ENCODE measurements around the gene HMGB1. TPM values are rescaled to one million over a fixed set of nuclear protein-coding genes. Genes with fewer than 3 reads are reported as not detected.

HMGB1 gene
- polyA plus RNA-seq, 2 of the 4 experiments (the other 2 are of a cell fraction): 353 to 641 TPM

DNA sequence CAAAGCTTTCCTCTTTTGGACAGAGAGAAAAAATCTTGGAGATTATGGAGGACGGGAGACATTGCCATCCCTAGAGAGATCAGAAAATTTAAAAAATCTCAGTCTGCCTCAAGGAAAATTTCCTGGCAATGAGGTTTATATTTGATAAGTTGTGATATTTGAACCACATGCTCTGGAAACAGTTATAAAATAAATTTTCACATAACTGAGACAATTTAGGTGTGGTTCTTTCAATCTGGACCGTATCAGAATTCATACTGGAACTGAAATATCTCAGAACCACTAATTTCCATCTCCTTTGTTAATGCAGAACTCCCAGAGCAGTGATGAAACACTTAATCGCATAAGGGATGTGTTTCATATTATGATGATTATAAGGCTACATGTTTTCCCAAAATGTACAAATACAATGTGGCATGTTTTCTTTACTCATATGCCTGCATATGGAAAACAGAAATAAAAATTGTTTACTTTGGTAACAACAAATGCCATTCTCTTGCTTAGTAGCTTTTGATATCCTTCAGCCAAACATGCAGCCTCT is 29.8 kb downstream of the HMGB1 start (continued):
- TF ChIP-seq RNF2 (IDR thresholded peaks at IDR 0.05; ENCODE audit: borderline replicate concordance, low read depth): no peak

DNA sequence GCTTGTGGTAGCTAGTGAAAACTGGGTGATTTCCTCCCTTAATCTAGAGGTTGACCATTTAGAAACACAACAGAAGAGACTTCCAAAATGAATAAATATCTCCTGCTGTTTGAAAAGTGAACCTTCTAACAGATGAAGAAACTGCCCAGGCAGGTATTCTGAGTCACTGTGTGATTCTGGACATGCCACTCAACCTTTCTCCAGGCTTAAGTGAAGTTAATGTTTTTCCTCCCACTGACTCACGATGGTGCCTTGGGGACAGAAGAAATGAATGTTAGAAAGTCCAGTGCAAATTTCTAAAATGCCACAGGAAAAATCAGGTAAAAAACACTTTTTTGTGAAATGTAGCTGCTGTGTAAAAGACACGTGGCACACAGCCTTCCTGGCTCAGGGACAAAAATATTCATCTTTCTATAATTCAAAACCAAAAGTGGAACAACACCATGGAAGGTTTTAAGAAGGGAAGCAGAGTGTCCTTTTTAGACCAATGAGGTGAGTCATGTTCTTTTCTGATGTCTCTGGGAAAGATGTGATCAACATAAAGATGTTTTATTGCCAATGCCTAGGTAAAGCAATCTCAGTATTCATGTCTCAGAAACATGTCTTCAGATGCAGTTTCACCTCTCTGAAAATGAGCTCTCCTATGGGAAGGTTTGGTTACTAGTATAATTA is 34.3 kb downstream of the HMGB1 start:
- peak in 1 of 2 experiments; percentile 18 for DNase-seq (ENCODE audit: low read depth in 1 of 2, low spot score in 1 of 2)
- Histone ChIP-seq H3K4me3 (peak overlapping the region; percentile 21; the same call in 2 of the 3 replicates), H3K4me1 (peaks cover 32% of the 10 kb centered on the region), H3K27ac (peak overlapping the region; percentile 64 to 82), H3K9me3 (no peaks in the 10 kb centered on the region), H3K4me2 (peak overlapping the region; percentile 72)
- TF ChIP-seq REST (IDR thresholded peaks at IDR 0.05) (no peak), JUNB (IDR thresholded peaks at IDR 0.05) (0 out of 2 replicates have a peak, but pooled peaks have one; percentile 13), KDM5A (IDR thresholded peaks at IDR 0.05) (no peak), GATA3 (IDR thresholded peaks at IDR 0.05; ENCODE audit: borderline replicate concordance) (no peak), FOSL2 (IDR thresholded peaks at IDR 0.05) (0 out of 2 replicates have a peak, but pooled peaks have one; percentile 26), FOSL2 (CRISPR knock-in tag; IDR thresholded peaks at IDR 0.05) (no peak)
- FAIRE-seq: no peak
- peak; percentile 54 to 73; a peak in 4 of 6 replicates for ATAC-seq
- 5% methylated on average over 2 of the region's 2 CpGs for WGBS (ENCODE audit: missing lambda C conversion rate)
- ChIA-PET POLR2A (interaction anchor here (0.6 to 1.3 kb wide), 2 partner anchors 9 to 25 kb away, joined by 4 to 9 read pairs; partner anchors contain the start of gene UBE2L5), CTCF (interaction anchor here (1.0 kb wide), 2 partner anchors 19 to 299 kb away, joined by 3 read pairs; no protein-coding TSS in a partner anchor)

- Histone ChIP-seq H3K27ac (peak overlapping the region; percentile 64 to 82), H3K4me3 (no peak overlapping the region), H3K4me2 (peak overlapping the region; percentile 72), H3K4me1 (peaks cover 32% of the 10 kb centered on the region), H3K9me3 (no peaks in the 10 kb centered on the region)
- WGBS (ENCODE audit: missing lambda C conversion rate): 15% methylated on average over 6 of the region's 6 CpGs
- peak; percentile 50 to 60 for DNase-seq (ENCODE audit: low read depth in 1 of 2, low spot score in 1 of 2)
- ChIA-PET POLR2A (no interaction called here), CTCF (interaction anchor here (0.5 to 1.1 kb wide), 2 partner anchors 57 to 297 kb away, joined by 3 to 5 read pairs; no protein-coding TSS in a partner anchor)
- FAIRE-seq: no peak
- ATAC-seq: peak; percentile 92 to 93
- TF ChIP-seq TP53 (CRISPR knock-in tag; IDR thresholded peaks at IDR 0.05): no peak
- TF ChIP-seq HOXB5 (CRISPR knock-in tag; IDR thresholded peaks at IDR 0.05): no peak
- no peak for TF ChIP-seq USF2 (IDR thresholded peaks at IDR 0.05)
- peak; percentile 87 for TF ChIP-seq FOSL2 (IDR thresholded peaks at IDR 0.05)
- TF ChIP-seq FOSL2 (CRISPR knock-in tag; IDR thresholded peaks at IDR 0.05): peak; percentile 93
- no peak for TF ChIP-seq CBX2 (IDR thresholded peaks at IDR 0.05; ENCODE audit: borderline replicate concordance, low read depth)
- TF ChIP-seq E2F6 (IDR thresholded peaks at IDR 0.05; ENCODE audit: borderline replicate concordance, low read depth): no peak
- 0 out of 5 replicates have a peak, but pooled peaks of 1 of the 2 experiments have one; percentile 22 for TF ChIP-seq JUN (IDR thresholded peaks at IDR 0.05)
- TF ChIP-seq, protein P1, sequence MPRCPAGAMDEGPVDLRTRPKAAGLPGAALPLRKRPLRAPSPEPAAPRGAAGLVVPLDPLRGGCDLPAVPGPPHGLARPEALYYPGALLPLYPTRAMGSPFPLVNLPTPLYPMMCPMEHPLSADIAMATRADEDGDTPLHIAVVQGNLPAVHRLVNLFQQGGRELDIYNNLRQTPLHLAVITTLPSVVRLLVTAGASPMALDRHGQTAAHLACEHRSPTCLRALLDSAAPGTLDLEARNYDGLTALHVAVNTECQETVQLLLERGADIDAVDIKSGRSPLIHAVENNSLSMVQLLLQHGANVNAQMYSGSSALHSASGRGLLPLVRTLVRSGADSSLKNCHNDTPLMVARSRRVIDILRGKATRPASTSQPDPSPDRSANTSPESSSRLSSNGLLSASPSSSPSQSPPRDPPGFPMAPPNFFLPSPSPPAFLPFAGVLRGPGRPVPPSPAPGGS (IDR thresholded peaks at IDR 0.05): no peak
- TF ChIP-seq MAFK (IDR thresholded peaks at IDR 0.05; ENCODE audit: partially characterized antibody): peak; percentile 37
- TF ChIP-seq CEBPB (IDR thresholded peaks at IDR 0.05): 0 out of 4 replicates have a peak, but pooled peaks have one; percentile 31 to 40
- no peak for TF ChIP-seq PHF8 (IDR thresholded peaks at IDR 0.05; ENCODE audit: borderline replicate concordance, low read depth)
- no peak for TF ChIP-seq ZFP36 (IDR thresholded peaks at IDR 0.05; ENCODE audit: borderline replicate concordance, partially characterized antibody)
- TF ChIP-seq JUNB (IDR thresholded peaks at IDR 0.05): peak; percentile 75
- no peak for TF ChIP-seq ATOH8 (CRISPR knock-in tag; IDR thresholded peaks at IDR 0.05; ENCODE audit: low read depth)
- TF ChIP-seq KDM1A (IDR thresholded peaks at IDR 0.05; ENCODE audit: low read depth): no peak
- no peak for TF ChIP-seq ELK1 (IDR thresholded peaks at IDR 0.05; ENCODE audit: low read depth, low read length)
- no peak for TF ChIP-seq RNF2 (IDR thresholded peaks at IDR 0.05; ENCODE audit: borderline replicate concordance, low read depth)
These were observed 35.7 kb downstream of the HMGB1 start for GRCh38 chr13:30429721-30430694.
